ENCODE results near the gene ZNF296. TPM values are rescaled to one million over a fixed set of nuclear protein-coding genes. Genes with fewer than 3 reads are reported as not detected.

Gene ZNF296
- total RNA-seq, 1 donor from 2014 or later: 0.13 TPM

- no peak for DNase-seq (ENCODE audit: low read depth in 2 of 2)
These were observed 27.4 kb upstream of the ZNF296 start for GRCh38 chr19:45103508-45104319.

- DNase-seq (ENCODE audit: low read depth in 2 of 2): no peak
These were observed 26.9 kb upstream of the ZNF296 start for GRCh38 chr19:45103156-45103507.

- DNase-seq (ENCODE audit: low read depth in 2 of 2): no peak
These were observed 26.2 kb upstream of the ZNF296 start for GRCh38 chr19:45102481-45102880.

GRCh38 chr19:45101806-45102205 is 25.5 kb upstream of the ZNF296 start:
- no peak for DNase-seq (ENCODE audit: low read depth in 2 of 2)

GRCh38 chr19:45100846-45101252 is 24.6 kb upstream of the ZNF296 start:
- peak in 1 of 2 donors; percentile 36 for DNase-seq (ENCODE audit: low read depth in 2 of 2)

GRCh38 chr19:45100201-45100600 is 23.9 kb upstream of the ZNF296 start:
- no peak for DNase-seq (ENCODE audit: low read depth in 2 of 2)

GRCh38 chr19:45099467-45100191 is 23.4 kb upstream of the ZNF296 start:
- DNase-seq (ENCODE audit: low read depth in 2 of 2): peak in 1 of 2 donors; percentile 38

- peak; percentile 74 to 84 for DNase-seq (ENCODE audit: low read depth in 2 of 2)
These were observed 22.5 kb upstream of the ZNF296 start for GRCh38 chr19:45098521-45099466.

GRCh38 chr19:45097776-45098520 is 21.7 kb upstream of the ZNF296 start:
- DNase-seq (ENCODE audit: low read depth in 2 of 2): peak; percentile 79 to 96

GRCh38 chr19:45097450-45097775 is 21.1 kb upstream of the ZNF296 start:
- DNase-seq (ENCODE audit: low read depth in 2 of 2): no peak

- DNase-seq (ENCODE audit: low read depth in 2 of 2): no peak
These were observed 20.4 kb upstream of the ZNF296 start for GRCh38 chr19:45096700-45097099.

- no peak for DNase-seq (ENCODE audit: low read depth in 2 of 2)
These were observed 19.5 kb upstream of the ZNF296 start for GRCh38 chr19:45095496-45096413.

- DNase-seq (ENCODE audit: low read depth in 2 of 2): no peak
These were observed 18.4 kb upstream of the ZNF296 start for GRCh38 chr19:45094707-45095106.

- DNase-seq (ENCODE audit: low read depth in 2 of 2): no peak
These were observed 17.9 kb upstream of the ZNF296 start for GRCh38 chr19:45094137-45094536.

GRCh38 chr19:45092747-45093678 is 16.7 kb upstream of the ZNF296 start, which contains the start of gene PPP1R37:
PPP1R37 (plus strand) TSS chr19:45093179; CDS start chr19:45093326, 147 bp downstream.
- DNase-seq (ENCODE audit: low read depth in 2 of 2): peak; percentile 97 to 98

- DNase-seq (ENCODE audit: low read depth in 2 of 2): peak; percentile 97 to 99
These were observed 15.0 kb upstream of the ZNF296 start for GRCh38 chr19:45091031-45091923.

GRCh38 chr19:45090606-45091005 is 14.3 kb upstream of the ZNF296 start:
- no peak for DNase-seq (ENCODE audit: low read depth in 2 of 2)

- DNase-seq (ENCODE audit: low read depth in 2 of 2): no peak
These were observed 13.8 kb upstream of the ZNF296 start for GRCh38 chr19:45090034-45090433.

All from dermis microvascular lymphatic vessel endothelial cell (primary cell).